Stimulated activated CD4-positive, alpha-beta T cell treated with anti-CD3 and anti-CD28 coated beads, Interleukin-4, amount 100 ng/mL, for 24 hours (primary cell): ENCODE measurements around the gene CHCT1.
"Not testable (repeated sequence)": the region's sequence is repeated elsewhere in the genome, so short reads cannot be mapped to it uniquely, and the experiment has no call there.

Source experiments
- DNase-seq: peaks from one replicate; pipeline ENCODE4 v3.0.0-alpha.2; 2020

CHCT1 gene

GRCh38 chr17:60422162-60422665, at the start of gene CHCT1:
TSS of gene CHCT1 (plus strand) at chr17:60422489. CDS start at chr17:60422593, 104 bp downstream.
- DNase-seq: no peak

GRCh38 chr17:60372790-60373483, 49.4 kb upstream of the CHCT1 start:
- DNase-seq: no peak

GRCh38 chr17:60378187-60378586, 44.1 kb upstream of the CHCT1 start:
- not testable (repeated sequence) for DNase-seq

GRCh38 chr17:60379461-60379860, 42.8 kb upstream of the CHCT1 start:
- not testable (repeated sequence) for DNase-seq

GRCh38 chr17:60381958-60382357, 40.3 kb upstream of the CHCT1 start:
- DNase-seq: no peak

GRCh38 chr17:60383379-60383778, 38.9 kb upstream of the CHCT1 start:
- DNase-seq: no peak

- not testable (repeated sequence) for DNase-seq
These were observed 37.4 kb upstream of the CHCT1 start for GRCh38 chr17:60384921-60385320.

- DNase-seq: no peak
These were observed 35.9 kb upstream of the CHCT1 start for GRCh38 chr17:60386147-60387058.

- DNase-seq: no peak
These were observed 34.6 kb upstream of the CHCT1 start for GRCh38 chr17:60387666-60388065.

- no peak for DNase-seq
These were observed 33.5 kb upstream of the CHCT1 start for GRCh38 chr17:60388742-60389141.

GRCh38 chr17:60390186-60390585, 32.1 kb upstream of the CHCT1 start:
- no peak for DNase-seq

- DNase-seq: peak; percentile 13
These were observed 31.3 kb upstream of the CHCT1 start for GRCh38 chr17:60390925-60391470.

- DNase-seq: no peak
These were observed 30.7 kb upstream of the CHCT1 start for GRCh38 chr17:60391471-60392041.

- peak; percentile 97 for DNase-seq
These were observed 30.0 kb upstream of the CHCT1 start, which contains the start of gene USP32 for GRCh38 chr17:60392042-60392844. TSS of gene USP32 (minus strand) at chr17:60392133. CDS start at chr17:60391939, 194 bp downstream.

- peak; percentile 49 for DNase-seq
These were observed 29.2 kb upstream of the CHCT1 start for GRCh38 chr17:60392845-60393702.

- no peak for DNase-seq
These were observed 28.2 kb upstream of the CHCT1 start for GRCh38 chr17:60393840-60394723.

GRCh38 chr17:60395508-60396065, 26.7 kb upstream of the CHCT1 start:
- no peak for DNase-seq

GRCh38 chr17:60396412-60396811, 25.9 kb upstream of the CHCT1 start:
- DNase-seq: no peak

GRCh38 chr17:60398227-60398959, 23.9 kb upstream of the CHCT1 start:
- DNase-seq: no peak
